Hepatocyte (in vitro differentiated cells): ENCODE results near the gene KCTD17. TPM values are rescaled to one million over a fixed set of nuclear protein-coding genes. Genes with fewer than 3 reads are reported as not detected.

Experiments
- DNase-seq: peaks from one replicate; pipeline ENCODE4 v3.0.0-alpha.2; 2016; ENCODE audit warnings: low spot score
- H2AFZ ChIP-seq: fragments of 200-600 bp; sonication (generic); 2 replicates; pipeline ENCODE4 v1.6.0; 2016; ENCODE audit warnings: antibody characterized with exemption, mild to moderate bottlenecking
- H3K27ac ChIP-seq: fragments of 200-600 bp; sonication (generic); 2 replicates; pipeline ENCODE4 v1.5.1; 2016; ENCODE audit warnings: mild to moderate bottlenecking
- H3K27me3 ChIP-seq: fragments of 200-600 bp; sonication (generic); 2 replicates; pipeline ENCODE4 v1.6.1; 2016
- H3K36me3 ChIP-seq: fragments of 200-600 bp; sonication (generic); replicated peaks from 2 replicates; pipeline ENCODE4 v1.5.1; 2016; ENCODE audit warnings: low read depth; ENCODE audit not compliant: insufficient read depth
- H3K4me1 ChIP-seq: fragments of 200-600 bp; sonication (generic); 2 replicates; pipeline ENCODE4 v1.5.1; 2016; ENCODE audit warnings: mild to moderate bottlenecking, moderate library complexity; ENCODE audit not compliant: insufficient read depth
- H3K4me2 ChIP-seq: fragments of 200-600 bp; sonication (generic); 2 replicates; pipeline ENCODE4 v1.6.0; 2016
- H3K4me3 ChIP-seq: fragments of 200-600 bp; sonication (generic); 2 replicates; pipeline ENCODE4 v1.5.1; 2016; ENCODE audit warnings: mild to moderate bottlenecking
- H3K79me2 ChIP-seq: fragments of 200-600 bp; sonication (generic); 2 replicates; pipeline ENCODE4 v1.6.0; 2017; ENCODE audit warnings: mild to moderate bottlenecking
- H3K9me2 ChIP-seq: fragments of 200-600 bp; sonication (generic); replicated peaks from 2 replicates; pipeline ENCODE4 v1.6.0; 2017; ENCODE audit warnings: mild to moderate bottlenecking; ENCODE audit not compliant: insufficient read depth
- H3K9me3 ChIP-seq: fragments of 200-600 bp; sonication (generic); 2 replicates; pipeline ENCODE4 v1.5.1; 2016; ENCODE audit warnings: low read depth, mild to moderate bottlenecking
- H4K20me1 ChIP-seq: fragments of 200-600 bp; sonication (generic); 2 replicates; pipeline ENCODE4 v1.6.0; 2016; ENCODE audit warnings: mild to moderate bottlenecking; ENCODE audit not compliant: insufficient read depth, poor library complexity, severe bottlenecking
- CTCF ChIP-seq: fragments of 200-600 bp; sonication (generic); IDR thresholded peaks from 2 replicates; pipeline ENCODE4 v1.5.1; 2016; ENCODE audit warnings: antibody characterized with exemption, mild to moderate bottlenecking; ENCODE audit not compliant: poor library complexity
- EZH2 ChIP-seq: fragments of 200-600 bp; sonication (generic); IDR thresholded peaks from 2 replicates; pipeline ENCODE4 v1.6.1; 2016; ENCODE audit warnings: antibody characterized with exemption, mild to moderate bottlenecking, borderline replicate concordance
- EZH2phosphoT487 ChIP-seq: fragments of 200-600 bp; sonication (generic); IDR thresholded peaks from one replicate; pipeline ENCODE4 v1.6.1; 2018; ENCODE audit warnings: antibody characterized with exemption, mild to moderate bottlenecking, low read depth, moderate library complexity; ENCODE audit not compliant: unreplicated experiment, severe bottlenecking
- WGBS: methylation state at CpG from one replicate; pipeline ENCODE4 v1.1.6; 2016; ENCODE audit warnings: low lambda C conversion rate; ENCODE audit errors: missing lambda C conversion rate; 5-methylcytosine and 5-hydroxymethylcytosine counted together
- polyA plus RNA-seq: library from polyadenylated mRNA; unstranded; fragments of >200 nt; fragmentation: Nextera tagmentation; extraction: Ambion mirVana; gene quantifications from 2 replicates; pipeline ENCODE4 v1.2.1, GENCODE V29; 2016
- small RNA-seq: library from RNA; depleted of rRNA; stranded (forward); fragments of <200 nt; gene quantifications from one replicate; pipeline ENCODE3, GENCODE V24; 2014
- total RNA-seq: library from RNA; depleted of rRNA; stranded (reverse); fragments of >200 nt; gene quantifications from 2 replicates; pipeline ENCODE4 v1.2.3, GENCODE V29; 2014

KCTD17 gene
- total and polyA plus RNA-seq, 2 experiments from 2014 or later = 15.2 to 25.4 TPM

DNA sequence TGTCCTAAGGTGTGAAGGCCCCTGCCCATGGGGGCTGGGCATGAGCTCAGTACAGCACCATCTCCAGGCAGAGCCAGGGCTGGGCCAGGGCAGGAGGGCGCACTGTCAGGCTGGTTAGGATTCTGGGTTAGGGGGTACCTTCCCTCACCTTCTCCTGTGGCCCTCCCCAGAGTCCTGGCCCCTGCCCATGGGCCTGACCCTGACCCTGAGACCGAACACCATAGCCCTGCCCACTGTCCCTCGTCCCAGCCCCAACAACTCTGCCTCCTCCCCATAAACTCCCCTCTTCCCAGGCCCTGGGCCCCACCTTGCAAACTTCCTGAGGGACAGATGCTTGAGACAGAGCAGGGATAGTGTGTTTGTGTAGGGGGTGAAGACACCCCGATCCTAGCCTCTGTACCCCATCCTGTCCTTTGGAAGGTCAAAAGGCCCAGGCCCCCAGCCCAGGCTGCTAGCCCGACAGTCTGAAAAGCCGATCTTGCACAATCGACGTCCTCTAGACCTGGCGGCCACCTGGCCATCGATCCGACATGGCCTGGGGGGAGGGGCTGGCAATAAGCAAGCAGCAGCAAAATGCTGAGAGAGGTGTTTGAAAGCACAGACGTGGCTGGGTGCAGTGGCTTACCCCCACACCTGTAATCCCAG, 60.7 kb downstream of the KCTD17 start:
- Histone ChIP-seq H3K36me3 (no peaks in the 10 kb centered on the region), H3K9me3 (no peaks in the 10 kb centered on the region), H3K4me1 (peaks cover 24% of the 10 kb centered on the region), H2AFZ (no peak overlapping the region), H3K4me2 (no peak overlapping the region), H3K27me3 (no peaks in the 10 kb centered on the region), H3K9me2 (no peaks in the 10 kb centered on the region), H3K27ac (no peak overlapping the region), H3K4me3 (no peak overlapping the region), H4K20me1 (no peaks in the 10 kb centered on the region), H3K79me2 (no peaks in the 10 kb centered on the region)
- 57% methylated on average over 12 of the region's 12 CpGs for WGBS
- DNase-seq = peak; percentile 40
- TF ChIP-seq EZH2 = no peak
- TF ChIP-seq EZH2phosphoT487 = no peak
- no peak for TF ChIP-seq CTCF

Small RNA genes within 50 kb of the gene (small RNA-seq; reads per million reads assigned to genes)
- gene RF00019 = not detected

Other genes starting within 250 kb of the KCTD17 start
- gene PVALB, start 234.7 kb upstream of the KCTD17 start, total RNA-seq = not detected in 2 replicates
- 0.30 TPM in 1 of 2 replicates, not detected in the other for gene PVALB, start 234.7 kb upstream of the KCTD17 start, polyA plus RNA-seq
- 0.37 and 1.5 TPM in 2 replicates for gene NCF4, start 190.7 kb upstream of the KCTD17 start, total RNA-seq
- 0.41 and 0.54 TPM in 2 replicates for gene NCF4, start 190.7 kb upstream of the KCTD17 start, polyA plus RNA-seq
- 0.28 and 0.83 TPM in 2 replicates for gene CSF2RB, start 138.1 kb upstream of the KCTD17 start, total RNA-seq
- gene CSF2RB, start 138.1 kb upstream of the KCTD17 start, polyA plus RNA-seq = not detected in 2 replicates
- 111 and 114 TPM in 2 replicates for gene TST, start 32.3 kb upstream of the KCTD17 start, total RNA-seq
- gene TST, start 32.3 kb upstream of the KCTD17 start, polyA plus RNA-seq = 47.0 and 50.2 TPM in 2 replicates
- 136 and 156 TPM in 2 replicates for gene MPST, start 32.0 kb upstream of the KCTD17 start, total RNA-seq
- 179 and 193 TPM in 2 replicates for gene MPST, start 32.0 kb upstream of the KCTD17 start, polyA plus RNA-seq
- gene TMPRSS6, start 58.0 kb downstream of the KCTD17 start, total RNA-seq = 43.3 and 49.8 TPM in 2 replicates
- 21.3 and 34.4 TPM in 2 replicates for gene TMPRSS6, start 58.0 kb downstream of the KCTD17 start, polyA plus RNA-seq
- gene IL2RB, start 98.2 kb downstream of the KCTD17 start, total RNA-seq = 0.57 and 1.1 TPM in 2 replicates
- 0.92 and 1.5 TPM in 2 replicates for gene IL2RB, start 98.2 kb downstream of the KCTD17 start, polyA plus RNA-seq
- gene C1QTNF6, start 136.5 kb downstream of the KCTD17 start, total RNA-seq = 17.9 and 23.6 TPM in 2 replicates
- gene C1QTNF6, start 136.5 kb downstream of the KCTD17 start, polyA plus RNA-seq = 29.7 and 39.1 TPM in 2 replicates
- 1.3 and 2.8 TPM in 2 replicates for gene SSTR3, start 160.7 kb downstream of the KCTD17 start, total RNA-seq
- gene SSTR3, start 160.7 kb downstream of the KCTD17 start, polyA plus RNA-seq = 0.47 and 0.97 TPM in 2 replicates
- gene RAC2, start 192.5 kb downstream of the KCTD17 start, total RNA-seq = 4.7 and 10.5 TPM in 2 replicates
- 9.9 and 11.3 TPM in 2 replicates for gene RAC2, start 192.5 kb downstream of the KCTD17 start, polyA plus RNA-seq
- gene CYTH4, start 230.8 kb downstream of the KCTD17 start, total RNA-seq = 0.57 and 0.96 TPM in 2 replicates
- gene CYTH4, start 230.8 kb downstream of the KCTD17 start, polyA plus RNA-seq = 0.24 and 0.94 TPM in 2 replicates